ENCODE data around the gene HOXA5. TPM values are rescaled to one million over a fixed set of nuclear protein-coding genes. Genes with fewer than 3 reads are reported as not detected.

HOXA5 gene
- total RNA-seq, 1 donor from 2014 or later: not detected

GRCh38 chr7:27160546-27161213, 17.2 kb upstream of the HOXA5 start:
- Histone ChIP-seq H3K4me3 (ENCODE audit: low read depth, low read length) (peak overlapping the region; percentile 32), H3K36me3 (ENCODE audit: control insufficient read depth, insufficient read depth, low read length) (no peaks in the 10 kb centered on the region), H3K27me3 (ENCODE audit: control insufficient read depth, insufficient read depth, low read length) (peaks cover 76% of the 10 kb centered on the region)
- TF ChIP-seq, protein P1, sequence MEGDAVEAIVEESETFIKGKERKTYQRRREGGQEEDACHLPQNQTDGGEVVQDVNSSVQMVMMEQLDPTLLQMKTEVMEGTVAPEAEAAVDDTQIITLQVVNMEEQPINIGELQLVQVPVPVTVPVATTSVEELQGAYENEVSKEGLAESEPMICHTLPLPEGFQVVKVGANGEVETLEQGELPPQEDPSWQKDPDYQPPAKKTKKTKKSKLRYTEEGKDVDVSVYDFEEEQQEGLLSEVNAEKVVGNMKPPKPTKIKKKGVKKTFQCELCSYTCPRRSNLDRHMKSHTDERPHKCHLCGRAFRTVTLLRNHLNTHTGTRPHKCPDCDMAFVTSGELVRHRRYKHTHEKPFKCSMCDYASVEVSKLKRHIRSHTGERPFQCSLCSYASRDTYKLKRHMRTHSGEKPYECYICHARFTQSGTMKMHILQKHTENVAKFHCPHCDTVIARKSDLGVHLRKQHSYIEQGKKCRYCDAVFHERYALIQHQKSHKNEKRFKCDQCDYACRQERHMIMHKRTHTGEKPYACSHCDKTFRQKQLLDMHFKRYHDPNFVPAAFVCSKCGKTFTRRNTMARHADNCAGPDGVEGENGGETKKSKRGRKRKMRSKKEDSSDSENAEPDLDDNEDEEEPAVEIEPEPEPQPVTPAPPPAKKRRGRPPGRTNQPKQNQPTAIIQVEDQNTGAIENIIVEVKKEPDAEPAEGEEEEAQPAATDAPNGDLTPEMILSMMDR (IDR thresholded peaks at IDR 0.05; ENCODE audit: insufficient read depth, low read length, severe bottlenecking): peak; percentile 97
- DNase-seq (ENCODE audit: low read depth): peak; percentile 29
- no peak for FAIRE-seq

DNA sequence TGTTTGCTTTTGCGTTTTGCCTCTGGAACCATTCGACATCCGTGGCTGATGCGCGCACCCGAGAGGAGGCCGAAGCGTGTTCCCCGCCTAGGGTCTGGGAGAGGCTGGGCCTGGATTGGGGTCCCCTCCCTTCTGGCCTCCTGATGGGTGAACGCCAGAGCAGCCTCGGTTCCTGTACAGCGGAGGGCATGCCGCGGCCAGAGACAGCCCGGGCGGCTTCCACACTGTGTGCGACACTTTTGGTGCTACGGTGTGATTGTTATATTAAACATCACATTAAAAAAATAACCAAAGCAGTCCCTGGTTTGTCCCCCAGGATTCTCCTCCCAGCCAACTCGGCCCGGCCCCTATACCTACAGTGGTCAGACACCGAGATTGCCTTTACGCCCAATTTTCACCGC, 16.7 kb upstream of the HOXA5 start:
- no peak for FAIRE-seq
- TF ChIP-seq, protein P1 (IDR thresholded peaks at IDR 0.05; ENCODE audit: insufficient read depth, low read length, severe bottlenecking): no peak
- H3K36me3 ChIP-seq (ENCODE audit: control insufficient read depth, insufficient read depth, low read length): no peaks in the 10 kb centered on the region
- peaks cover 75% of the 10 kb centered on the region for H3K27me3 ChIP-seq (ENCODE audit: control insufficient read depth, insufficient read depth, low read length)
- no peak for DNase-seq (ENCODE audit: low read depth)
- H3K4me3 ChIP-seq (ENCODE audit: low read depth, low read length): no peak overlapping the region

DNA sequence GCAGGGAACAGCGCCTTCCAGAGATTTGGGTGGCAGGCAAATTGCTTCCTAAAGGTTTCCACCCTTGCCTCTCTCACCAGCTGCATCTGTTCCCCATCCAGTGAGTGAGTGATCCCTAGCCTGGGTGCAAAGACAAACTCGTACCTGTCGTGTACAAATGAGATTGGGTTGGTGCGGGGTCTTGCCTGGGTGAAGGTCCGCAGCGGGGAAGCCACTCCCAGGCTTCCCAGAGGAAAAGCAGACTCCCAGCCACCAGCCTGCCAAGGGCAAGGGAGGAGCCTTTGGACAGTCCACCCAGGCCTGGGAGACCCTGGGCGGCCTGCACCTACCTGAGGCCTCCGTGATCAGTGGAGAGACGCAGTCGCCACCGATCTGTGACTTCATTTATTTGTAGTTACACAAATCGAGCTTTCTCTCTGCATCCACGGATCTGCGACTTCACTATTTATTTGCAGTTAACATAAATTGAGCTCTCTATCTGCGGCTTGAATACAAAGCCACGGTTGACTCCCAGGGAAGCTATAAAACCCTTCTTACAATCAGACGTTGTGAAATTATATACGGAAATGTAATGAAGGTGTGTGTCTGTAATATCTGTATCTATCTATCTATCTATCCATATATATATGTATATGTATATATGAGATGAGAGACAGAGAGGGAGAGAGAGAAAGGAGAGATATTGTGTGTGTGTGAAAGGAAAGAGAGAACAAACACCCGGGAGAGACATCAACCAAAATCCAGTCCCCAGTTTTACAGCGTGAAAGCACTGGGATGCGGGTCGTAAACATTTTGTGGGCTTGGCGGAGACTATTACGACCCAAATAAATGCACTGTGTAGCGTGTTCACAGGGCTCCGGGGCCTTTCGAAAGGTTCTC, 16.0 kb upstream of the HOXA5 start:
- Histone ChIP-seq H3K27me3 (ENCODE audit: control insufficient read depth, insufficient read depth, low read length) (peaks cover 75% of the 10 kb centered on the region), H3K4me3 (ENCODE audit: low read depth, low read length) (no peak overlapping the region), H3K36me3 (ENCODE audit: control insufficient read depth, insufficient read depth, low read length) (no peaks in the 10 kb centered on the region)
- no peak for DNase-seq (ENCODE audit: low read depth)
- TF ChIP-seq, protein P1 (IDR thresholded peaks at IDR 0.05; ENCODE audit: insufficient read depth, low read length, severe bottlenecking): no peak
- FAIRE-seq: no peak

GRCh38 chr7:27158436-27159265, 15.2 kb upstream of the HOXA5 start:
- TF ChIP-seq, protein P1 (IDR thresholded peaks at IDR 0.05; ENCODE audit: insufficient read depth, low read length, severe bottlenecking): no peak
- no peak for FAIRE-seq

DNA sequence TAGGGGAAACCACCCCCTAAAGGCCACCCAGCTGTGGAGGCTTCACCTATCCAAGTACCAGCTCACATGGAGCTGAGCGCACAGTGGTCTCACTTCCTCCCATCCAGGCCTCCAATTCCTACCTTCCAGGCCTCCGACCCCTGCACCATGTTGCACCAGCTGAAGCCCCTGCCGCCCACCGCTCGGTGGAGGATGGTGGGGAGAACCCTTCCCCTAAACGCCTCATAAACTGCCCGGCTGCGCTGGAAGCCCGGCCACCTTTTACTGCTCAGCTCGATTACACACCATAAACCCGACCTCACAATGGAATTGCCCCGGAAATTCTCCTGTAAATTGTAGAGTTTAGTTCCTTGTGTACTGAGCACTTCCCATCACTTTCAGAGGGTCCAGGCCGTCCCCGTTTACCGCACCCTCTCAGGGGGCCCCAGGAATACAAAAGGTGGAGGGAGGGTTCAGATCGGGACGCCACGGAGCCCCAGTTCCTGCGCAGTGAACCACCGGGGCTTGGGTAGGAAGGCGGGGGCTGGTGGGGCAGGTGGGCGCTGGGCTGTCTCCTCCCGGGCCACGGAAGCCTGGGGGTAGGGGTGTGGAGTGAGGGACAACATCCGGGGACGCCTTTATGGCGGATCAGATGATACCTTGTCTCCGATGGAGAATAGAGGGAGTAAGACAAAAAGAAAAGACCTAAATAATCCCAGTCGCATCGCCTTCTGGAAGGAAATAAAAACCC, 14.4 kb upstream of the HOXA5 start:
- Histone ChIP-seq H3K4me3 (ENCODE audit: low read depth, low read length) (no peak overlapping the region), H3K36me3 (ENCODE audit: control insufficient read depth, insufficient read depth, low read length) (no peaks in the 10 kb centered on the region), H3K27me3 (ENCODE audit: control insufficient read depth, insufficient read depth, low read length) (peaks cover 79% of the 10 kb centered on the region)
- no peak for DNase-seq (ENCODE audit: low read depth)
- TF ChIP-seq, protein P1 (IDR thresholded peaks at IDR 0.05; ENCODE audit: insufficient read depth, low read length, severe bottlenecking): no peak
- FAIRE-seq: no peak

More at GRCh38 chr7:27158436-27159265, 15.2 kb upstream of the HOXA5 start:
- no peaks in the 10 kb centered on the region for H3K36me3 ChIP-seq (ENCODE audit: control insufficient read depth, insufficient read depth, low read length)
- H3K27me3 ChIP-seq (ENCODE audit: control insufficient read depth, insufficient read depth, low read length): peaks cover 76% of the 10 kb centered on the region
- DNase-seq (ENCODE audit: low read depth): no peak
- H3K4me3 ChIP-seq (ENCODE audit: low read depth, low read length): no peak overlapping the region
